HuH-7 (cell line): ENCODE data around the gene FEZ2.
A peak's percentile ranks its signal among the peaks of the same experiment; 100 is the strongest.

ENCODE experiments used
- DNase-seq: peaks from one replicate; pipeline ENCODE4 v3.0.0; 2011; ENCODE audit warnings: low spot score

FEZ2 gene

DNA sequence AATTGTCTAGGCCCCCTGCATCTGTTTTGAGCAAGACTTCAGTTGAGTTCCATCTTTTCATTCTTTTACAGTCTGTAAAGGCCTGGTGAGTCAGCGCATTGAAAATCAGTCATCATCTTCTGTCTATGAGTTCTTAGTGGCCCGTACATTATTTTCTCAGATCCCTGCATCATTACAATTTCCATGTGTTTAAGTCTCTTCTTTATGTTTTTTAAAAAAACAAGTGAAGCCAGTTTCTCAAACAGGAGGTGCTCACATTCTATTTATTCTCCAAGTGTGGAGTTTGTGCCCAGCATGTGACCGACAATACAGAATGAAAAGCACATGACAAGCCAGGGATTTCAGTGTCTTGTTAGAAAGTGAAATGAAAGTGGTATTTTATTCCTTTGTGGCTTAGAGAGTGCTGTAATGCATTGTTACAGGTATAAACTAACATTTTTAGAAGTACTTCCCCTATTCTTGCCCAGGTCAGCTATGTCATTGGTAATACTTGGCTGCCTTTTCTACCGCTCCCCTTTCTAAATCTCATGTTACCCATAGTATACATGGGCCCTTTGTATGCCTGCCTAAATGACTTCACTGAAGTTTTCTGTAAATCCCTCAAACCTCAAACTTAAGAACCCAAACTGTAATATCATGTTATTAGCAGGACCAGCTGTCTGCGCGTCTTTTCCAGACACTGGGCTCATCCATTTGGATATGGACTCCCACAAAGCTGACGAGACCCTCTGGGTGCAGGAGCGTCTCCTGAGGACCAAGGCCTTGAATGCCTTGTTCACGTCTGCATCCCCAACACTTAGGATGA is 67.6 kb downstream of the FEZ2 start:
- no peak for DNase-seq

DNA sequence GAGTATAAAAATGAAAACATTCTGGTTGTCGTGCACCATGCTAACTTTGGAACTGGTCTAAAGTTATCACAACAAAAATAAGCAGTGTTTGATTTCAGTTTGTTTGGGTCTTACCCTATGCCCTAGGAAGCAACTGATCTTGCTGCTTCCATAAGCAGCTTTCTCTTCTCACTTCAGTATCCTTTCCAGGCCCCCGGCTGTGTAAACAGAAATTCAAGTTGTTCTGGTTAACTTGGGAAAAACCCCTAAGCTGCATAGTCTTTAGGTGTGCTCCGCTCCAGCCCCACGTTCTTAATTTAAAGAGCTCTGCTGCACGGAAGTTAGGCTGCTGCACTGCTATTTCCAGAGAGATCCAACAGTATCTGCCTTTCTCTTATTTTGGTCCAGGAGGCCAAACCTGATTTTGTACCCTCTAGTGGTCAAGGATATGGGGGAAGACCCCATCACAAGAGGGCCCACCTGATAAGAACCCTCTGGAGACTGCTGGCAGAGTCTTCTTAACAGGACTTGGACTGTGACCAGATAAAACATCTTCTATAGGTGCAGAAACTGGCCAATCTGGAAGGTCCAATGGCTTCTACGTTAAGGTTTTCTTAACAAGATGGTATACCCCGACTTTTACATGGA is 69.1 kb downstream of the FEZ2 start:
- DNase-seq = no peak

GRCh38 chr2:36528274-36528673 is 69.7 kb downstream of the FEZ2 start:
- no peak for DNase-seq

DNA sequence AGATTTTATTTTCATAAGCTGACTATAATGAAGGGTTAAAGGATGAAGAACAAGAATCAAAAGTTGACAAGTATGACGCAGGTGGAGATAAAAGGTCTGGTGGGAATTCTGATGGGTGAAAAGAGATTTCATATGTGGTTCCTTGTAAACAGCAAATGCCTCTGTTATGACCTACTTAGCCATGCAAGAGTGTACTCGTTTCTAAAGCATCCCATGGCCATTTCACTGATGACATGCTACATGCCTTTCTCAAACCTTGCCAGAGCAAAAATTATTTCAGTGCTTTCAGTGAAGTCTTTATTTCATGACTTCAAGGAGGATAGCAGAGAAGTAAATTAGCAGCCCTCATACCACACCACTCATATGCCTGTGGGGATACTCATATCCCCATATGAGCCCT is 71.7 kb downstream of the FEZ2 start:
- DNase-seq = no peak

- no peak for DNase-seq
These were observed 72.7 kb downstream of the FEZ2 start for GRCh38 chr2:36525245-36525644.

- DNase-seq = no peak
These were observed 74.8 kb downstream of the FEZ2 start for GRCh38 chr2:36523153-36523552.

GRCh38 chr2:36520431-36520830 is 77.5 kb downstream of the FEZ2 start:
- no peak for DNase-seq

GRCh38 chr2:36516136-36516870 is 81.7 kb downstream of the FEZ2 start:
- no peak for DNase-seq

DNA sequence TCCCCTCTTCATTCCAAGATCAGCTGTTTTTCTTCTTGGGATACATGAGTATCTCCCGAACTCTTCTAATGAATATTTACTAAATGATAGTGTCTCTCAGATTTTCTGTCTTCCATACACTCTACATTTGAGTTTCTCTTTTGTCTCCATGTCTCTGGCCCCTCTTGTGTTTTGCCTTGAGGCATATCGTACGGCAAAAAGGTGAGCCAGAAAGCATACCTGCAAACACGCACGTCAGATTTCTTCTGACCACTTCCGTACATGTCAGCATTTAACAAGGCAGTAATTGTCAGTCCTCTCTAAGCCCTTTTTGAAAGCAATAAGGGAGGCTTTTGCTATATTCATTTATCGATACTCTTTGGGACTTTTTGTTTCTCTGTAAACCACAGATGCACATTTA is 82.4 kb downstream of the FEZ2 start:
- no peak for DNase-seq

DNA sequence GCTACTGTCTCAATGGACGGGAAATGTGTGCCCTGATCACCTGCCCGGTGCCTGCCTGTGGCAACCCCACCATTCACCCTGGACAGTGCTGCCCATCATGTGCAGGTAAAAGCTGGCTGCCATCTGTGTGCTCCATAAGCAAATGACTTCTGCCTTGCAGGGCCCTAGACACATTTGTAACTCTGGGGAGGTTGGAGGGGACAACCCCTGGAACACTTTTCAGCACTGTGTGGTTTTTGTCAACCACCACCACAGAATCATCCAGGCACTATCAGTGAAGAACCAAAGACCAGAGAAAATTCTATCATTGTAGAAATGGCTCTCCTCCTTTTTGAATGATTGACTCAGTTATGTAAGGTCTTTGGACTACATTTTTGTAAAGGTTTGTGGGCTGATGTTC is 84.3 kb downstream of the FEZ2 start:
- DNase-seq = no peak

DNA sequence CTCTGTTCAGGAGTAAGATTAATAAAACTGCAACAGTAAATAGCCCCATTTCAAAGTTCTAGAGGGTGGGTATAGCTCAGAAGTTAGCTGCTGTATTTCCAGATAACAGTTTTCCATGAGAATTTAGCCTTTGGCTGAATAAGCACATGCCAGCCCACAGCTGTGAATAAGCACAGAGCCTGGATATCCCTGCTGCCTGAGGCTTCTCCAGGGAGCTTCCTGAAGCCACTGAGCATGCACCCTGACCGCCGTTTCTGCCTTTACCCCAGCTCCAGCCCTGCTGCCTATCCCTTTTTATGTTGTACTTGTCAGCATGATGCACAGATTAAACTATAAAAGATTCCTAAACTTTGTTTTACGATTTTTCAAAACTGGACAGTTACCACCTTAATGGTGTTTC is 85.3 kb downstream of the FEZ2 start:
- no peak for DNase-seq

GRCh38 chr2:36511858-36512603 is 85.9 kb downstream of the FEZ2 start:
- no peak for DNase-seq

DNA sequence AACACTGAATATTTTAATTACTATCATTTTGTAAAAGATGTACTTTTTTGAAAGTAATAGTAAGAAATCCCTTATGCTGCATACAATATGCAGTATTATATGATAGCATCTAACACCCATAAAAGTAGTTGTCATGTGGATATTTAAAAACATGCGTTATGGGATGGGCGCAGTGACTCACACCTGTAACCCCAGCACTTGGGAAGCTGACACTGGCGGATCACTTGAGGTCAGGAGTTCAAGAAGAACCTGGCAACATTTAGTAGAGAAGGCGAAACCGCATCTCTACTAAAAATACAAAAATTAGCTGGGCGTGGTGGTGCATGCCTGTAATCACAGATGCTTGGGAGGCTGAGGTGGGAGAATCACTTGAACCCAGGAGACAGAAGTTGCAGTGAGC is 88.9 kb downstream of the FEZ2 start:
- no peak for DNase-seq

DNA sequence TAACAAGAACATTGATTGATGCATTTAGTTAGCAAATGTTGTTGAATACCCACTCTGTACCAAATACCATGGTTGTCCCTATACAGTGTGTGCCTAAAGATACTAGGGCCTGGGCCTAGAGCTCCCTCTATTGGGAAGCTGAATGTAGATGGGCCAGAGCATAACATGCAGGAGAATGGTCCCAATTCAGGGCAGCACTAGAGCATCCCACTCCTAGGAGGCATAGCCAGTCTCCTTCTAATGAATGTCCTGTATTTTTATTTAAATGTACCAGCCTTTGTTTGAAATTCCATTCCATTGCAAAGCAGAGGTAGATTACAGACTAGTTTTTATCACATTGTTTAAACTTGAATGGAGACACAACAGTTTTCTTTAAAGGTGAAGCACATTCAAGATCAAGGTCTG is 90.6 kb downstream of the FEZ2 start:
- peak; percentile 51 for DNase-seq
